DND-41 (cell line): ENCODE measurements around the gene NYNRIN.

ENCODE experiments used
- EZH2 ChIP-seq: IDR thresholded peaks from 3 replicates; pipeline ENCODE4 v1.6.1; 2012; ENCODE audit warnings: borderline replicate concordance, low read depth, mild to moderate bottlenecking, moderate library complexity, low read length, inconsistent platforms; ENCODE audit not compliant: severe bottlenecking
- TF ChIP-seq, protein P1 (sequence below): IDR thresholded peaks from 2 replicates; pipeline ENCODE4 v1.5.1; 2012; ENCODE audit warnings: borderline replicate concordance, low read length, moderate library complexity, mild to moderate bottlenecking; ENCODE audit not compliant: poor library complexity, severe bottlenecking; ENCODE audit errors: extremely low read depth

DNA sequence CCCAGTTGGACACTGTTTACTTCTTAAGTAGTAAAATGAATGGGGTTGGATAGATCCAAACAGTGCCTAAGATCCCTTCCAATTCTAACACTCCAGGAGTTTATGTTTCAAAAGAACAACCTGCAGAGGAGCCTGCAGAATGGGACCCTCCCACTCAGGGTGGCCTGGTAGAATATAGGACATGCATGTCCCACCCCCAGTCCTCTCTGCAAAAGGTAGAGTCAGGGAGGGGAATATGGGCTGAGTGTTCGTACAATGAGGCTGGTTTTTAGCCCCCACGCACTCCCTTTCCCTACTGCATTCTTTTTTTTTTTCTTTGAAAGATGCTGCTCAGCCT lies 11.8 kb upstream of the NYNRIN start:
- TF ChIP-seq, protein P1, sequence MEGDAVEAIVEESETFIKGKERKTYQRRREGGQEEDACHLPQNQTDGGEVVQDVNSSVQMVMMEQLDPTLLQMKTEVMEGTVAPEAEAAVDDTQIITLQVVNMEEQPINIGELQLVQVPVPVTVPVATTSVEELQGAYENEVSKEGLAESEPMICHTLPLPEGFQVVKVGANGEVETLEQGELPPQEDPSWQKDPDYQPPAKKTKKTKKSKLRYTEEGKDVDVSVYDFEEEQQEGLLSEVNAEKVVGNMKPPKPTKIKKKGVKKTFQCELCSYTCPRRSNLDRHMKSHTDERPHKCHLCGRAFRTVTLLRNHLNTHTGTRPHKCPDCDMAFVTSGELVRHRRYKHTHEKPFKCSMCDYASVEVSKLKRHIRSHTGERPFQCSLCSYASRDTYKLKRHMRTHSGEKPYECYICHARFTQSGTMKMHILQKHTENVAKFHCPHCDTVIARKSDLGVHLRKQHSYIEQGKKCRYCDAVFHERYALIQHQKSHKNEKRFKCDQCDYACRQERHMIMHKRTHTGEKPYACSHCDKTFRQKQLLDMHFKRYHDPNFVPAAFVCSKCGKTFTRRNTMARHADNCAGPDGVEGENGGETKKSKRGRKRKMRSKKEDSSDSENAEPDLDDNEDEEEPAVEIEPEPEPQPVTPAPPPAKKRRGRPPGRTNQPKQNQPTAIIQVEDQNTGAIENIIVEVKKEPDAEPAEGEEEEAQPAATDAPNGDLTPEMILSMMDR = no peak
- no peak for TF ChIP-seq EZH2
